PC-9 (cell line): ENCODE measurements around the gene INSYN2A. TPM values are rescaled to one million over a fixed set of nuclear protein-coding genes. Genes with fewer than 3 reads are reported as not detected.

ENCODE experiments used
- BruUV-seq: library from RNA; stranded (reverse); fragments of 400-500 nt; replicated peaks from 2 replicates; lab custom pipeline; 2021; lab: Mats Ljungman, UMichigan
- CTCF ChIA-PET: fragments of 300-600 bp; sonication (Branson Sonifier 250); formaldehyde crosslinking; loops from one replicate; lab custom pipeline; 2022; ENCODE audit warnings: antibody characterized with exemption; lab: Charles Lee
- POLR2A ChIA-PET: fragments of 300-600 bp; sonication (Branson Sonifier 250); formaldehyde crosslinking; loops from one replicate; lab custom pipeline; 2022; ENCODE audit warnings: antibody characterized with exemption; ENCODE audit not compliant: unreplicated experiment; lab: Charles Lee
- DNase-seq, 2 experiments: peaks; one replicate each; pipeline versions ENCODE4 v3.0.0 to v3.0.0-alpha.2; 2015 to 2022; ENCODE audit warnings: mixed read lengths in 1 of 2
- H2AFZ ChIP-seq: fragments of 200-600 bp; sonication (generic); 2 replicates; pipeline ENCODE4 v1.8.1; 2017; ENCODE audit warnings: antibody characterized with exemption
- H3F3A ChIP-seq: fragments of 200-600 bp; sonication (generic); 2 replicates; pipeline ENCODE4 v1.8.1; 2017; ENCODE audit warnings: antibody characterized with exemption, mild to moderate bottlenecking, low read depth; ENCODE audit not compliant: insufficient read depth
- H3K27ac ChIP-seq: fragments of 200-600 bp; sonication (generic); 2 replicates; pipeline ENCODE4 v1.6.1; 2016; ENCODE audit warnings: mixed run types
- H3K27me3 ChIP-seq: fragments of 200-600 bp; sonication (generic); 2 replicates; pipeline ENCODE4 v1.6.1; 2016; ENCODE audit warnings: low read depth, mixed run types; ENCODE audit not compliant: insufficient read depth
- H3K36me3 ChIP-seq: fragments of 200-600 bp; sonication (generic); 2 replicates; pipeline ENCODE4 v1.6.1; 2016; ENCODE audit warnings: low read depth, mixed run types
- H3K4me1 ChIP-seq: fragments of 200-600 bp; sonication (generic); replicated peaks from 2 replicates; pipeline ENCODE4 v1.6.1; 2016; ENCODE audit warnings: mixed run types; ENCODE audit not compliant: insufficient read depth
- H3K4me2 ChIP-seq: fragments of 200-600 bp; sonication (generic); 2 replicates; pipeline ENCODE4 v1.6.1; 2017; ENCODE audit warnings: mixed run types
- H3K4me3 ChIP-seq: fragments of 200-600 bp; sonication (generic); 2 replicates; pipeline ENCODE4 v1.6.1; 2016; ENCODE audit warnings: mixed run types
- H3K79me2 ChIP-seq: fragments of 200-600 bp; sonication (generic); 2 replicates; pipeline ENCODE4 v1.6.1; 2017; ENCODE audit warnings: low read depth, mixed run types
- H3K9me2 ChIP-seq: fragments of 200-600 bp; sonication (generic); 2 replicates; pipeline ENCODE4 v1.8.1; 2017; ENCODE audit warnings: mild to moderate bottlenecking; ENCODE audit not compliant: insufficient read depth
- H3K9me3 ChIP-seq: fragments of 200-600 bp; sonication (generic); 2 replicates; pipeline ENCODE4 v1.8.1; 2016; ENCODE audit warnings: low read depth; ENCODE audit not compliant: insufficient read depth
- H4K20me1 ChIP-seq: fragments of 200-600 bp; sonication (generic); 2 replicates; pipeline ENCODE4 v1.8.1; 2017; ENCODE audit not compliant: insufficient read depth
- EZH2 ChIP-seq: fragments of 200-600 bp; sonication (generic); IDR thresholded peaks from 2 replicates; pipeline ENCODE4 v1.8.0; 2017; ENCODE audit warnings: antibody characterized with exemption, low read depth
- intact Hi-C: fragments of 100-400 bp; cut with micrococcal nuclease; formaldehyde crosslinking; loops from one replicate; pipeline ENCODE4 v1.10.0; 2022; ENCODE audit not compliant: unreplicated experiment
- total RNA-seq: library from RNA; stranded (reverse); gene quantifications from 2 replicates; pipeline ENCODE4 v1.2.3, GENCODE V29; 2021
- TF ChIP-seq, protein P1 (sequence below): fragments of 200-600 bp; sonication (generic); conservative IDR thresholded peaks from 2 replicates; pipeline ENCODE4 v1.6.1; 2017; ENCODE audit warnings: mixed run types, antibody characterized with exemption, mild to moderate bottlenecking, moderate library complexity

INSYN2A gene
- total RNA-seq, 1 experiment from 2014 or later: not detected

DNA sequence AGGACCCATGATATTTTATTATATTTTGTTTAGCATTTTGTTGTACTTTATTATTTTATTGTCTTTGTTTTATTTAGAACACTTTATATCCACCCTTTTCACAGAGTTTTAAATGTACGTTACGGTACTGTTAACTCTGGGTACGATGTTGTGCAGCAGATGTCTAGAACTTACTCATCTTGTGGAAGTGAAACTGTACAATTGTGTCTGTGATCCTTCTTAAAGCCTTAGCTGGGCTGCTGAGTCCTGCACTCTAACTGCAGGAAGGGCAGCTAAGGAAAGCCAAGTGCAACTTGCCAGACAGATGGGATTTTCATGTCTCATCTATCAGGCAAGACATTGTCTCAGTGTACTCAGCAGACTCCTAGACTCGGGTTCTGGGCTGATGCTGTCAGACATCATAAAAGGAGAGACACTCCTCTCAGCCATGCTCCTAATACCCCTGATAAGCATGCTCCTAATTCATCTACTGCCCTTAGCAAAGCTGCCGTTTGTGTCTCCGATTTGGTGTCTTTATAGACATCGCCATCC is 14.6 kb upstream of the INSYN2A start:
- Histone ChIP-seq H3K4me1 (no peaks in the 10 kb centered on the region), H3K27me3 (no peaks in the 10 kb centered on the region), H3K9me3 (no peaks in the 10 kb centered on the region), H3K9me2 (no peaks in the 10 kb centered on the region), H4K20me1 (no peaks in the 10 kb centered on the region), H3K4me2 (no peak overlapping the region), H3K36me3 (no peaks in the 10 kb centered on the region), H3K79me2 (no peaks in the 10 kb centered on the region), H3F3A (no peaks in the 10 kb centered on the region), H2AFZ (no peak overlapping the region), H3K4me3 (no peak overlapping the region), H3K27ac (no peak overlapping the region)
- intact Hi-C loops: no loop called here
- POLR2A ChIA-PET: no interaction called here
- BruUV-seq: no TSS peak
- CTCF ChIA-PET: no interaction called here
- no peak for TF ChIP-seq EZH2
- no peak for DNase-seq

DNA sequence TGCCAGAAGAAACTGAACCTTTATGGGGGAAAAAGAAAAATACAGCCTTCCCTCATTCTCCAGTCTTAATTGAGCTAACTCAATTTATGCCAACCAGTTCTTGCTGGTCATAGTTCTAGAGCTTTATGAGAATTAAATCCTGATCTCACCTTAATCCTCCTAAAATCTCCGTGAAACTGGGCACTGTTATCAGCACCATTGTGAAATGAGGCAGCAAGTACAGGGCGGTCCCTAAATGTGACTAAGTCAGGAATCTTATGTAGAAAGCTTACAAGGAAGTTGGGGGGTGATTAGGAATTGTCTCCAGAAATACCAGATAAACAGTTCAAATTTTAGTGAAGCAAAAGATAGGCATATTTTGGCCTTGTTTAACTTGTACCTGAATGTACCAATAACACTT is 10.7 kb upstream of the INSYN2A start:
- ChIA-PET CTCF (no interaction called here), POLR2A (no interaction called here)
- BruUV-seq: no TSS peak
- no peaks in the 10 kb centered on the region for H3F3A ChIP-seq
- no peaks in the 10 kb centered on the region for H3K27me3 ChIP-seq
- H3K9me2 ChIP-seq: no peaks in the 10 kb centered on the region
- H3K9me3 ChIP-seq: no peaks in the 10 kb centered on the region
- H3K4me1 ChIP-seq: no peaks in the 10 kb centered on the region
- intact Hi-C loops: no loop called here
- no peak for DNase-seq
- no peaks in the 10 kb centered on the region for H3K36me3 ChIP-seq
- no peak overlapping the region for H3K4me3 ChIP-seq
- H3K79me2 ChIP-seq: no peaks in the 10 kb centered on the region
- TF ChIP-seq, protein P1, sequence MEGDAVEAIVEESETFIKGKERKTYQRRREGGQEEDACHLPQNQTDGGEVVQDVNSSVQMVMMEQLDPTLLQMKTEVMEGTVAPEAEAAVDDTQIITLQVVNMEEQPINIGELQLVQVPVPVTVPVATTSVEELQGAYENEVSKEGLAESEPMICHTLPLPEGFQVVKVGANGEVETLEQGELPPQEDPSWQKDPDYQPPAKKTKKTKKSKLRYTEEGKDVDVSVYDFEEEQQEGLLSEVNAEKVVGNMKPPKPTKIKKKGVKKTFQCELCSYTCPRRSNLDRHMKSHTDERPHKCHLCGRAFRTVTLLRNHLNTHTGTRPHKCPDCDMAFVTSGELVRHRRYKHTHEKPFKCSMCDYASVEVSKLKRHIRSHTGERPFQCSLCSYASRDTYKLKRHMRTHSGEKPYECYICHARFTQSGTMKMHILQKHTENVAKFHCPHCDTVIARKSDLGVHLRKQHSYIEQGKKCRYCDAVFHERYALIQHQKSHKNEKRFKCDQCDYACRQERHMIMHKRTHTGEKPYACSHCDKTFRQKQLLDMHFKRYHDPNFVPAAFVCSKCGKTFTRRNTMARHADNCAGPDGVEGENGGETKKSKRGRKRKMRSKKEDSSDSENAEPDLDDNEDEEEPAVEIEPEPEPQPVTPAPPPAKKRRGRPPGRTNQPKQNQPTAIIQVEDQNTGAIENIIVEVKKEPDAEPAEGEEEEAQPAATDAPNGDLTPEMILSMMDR: no peak
- TF ChIP-seq EZH2: no peak
- H3K4me2 ChIP-seq: no peak overlapping the region
- no peaks in the 10 kb centered on the region for H4K20me1 ChIP-seq
- H3K27ac ChIP-seq: no peak overlapping the region
- H2AFZ ChIP-seq: no peak overlapping the region

DNA sequence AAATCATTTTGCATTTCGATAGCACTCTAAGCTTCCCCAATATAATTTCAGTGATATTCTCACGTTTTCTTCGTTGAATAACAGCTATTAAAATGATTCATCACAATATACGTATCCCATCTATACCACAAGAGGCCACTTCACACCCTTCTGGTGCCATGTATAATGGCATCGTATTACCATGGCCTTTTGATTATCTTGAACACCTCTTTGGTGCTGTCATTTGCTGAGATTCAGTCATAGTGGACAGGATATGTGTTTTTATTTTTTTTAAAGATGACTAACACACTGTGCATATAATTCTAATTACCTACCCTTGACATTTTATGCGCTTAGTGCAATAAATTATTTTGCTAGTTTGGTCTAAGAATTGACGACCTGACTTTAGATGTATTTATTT is 6.7 kb upstream of the INSYN2A start:
- H3K4me2 ChIP-seq: no peak overlapping the region
- no peaks in the 10 kb centered on the region for H3K9me3 ChIP-seq
- CTCF ChIA-PET: no interaction called here
- no peak for DNase-seq
- no peaks in the 10 kb centered on the region for H3K9me2 ChIP-seq
- no peak overlapping the region for H3K4me3 ChIP-seq
- TF ChIP-seq EZH2: no peak
- TF ChIP-seq, protein P1: no peak
- H3F3A ChIP-seq: no peaks in the 10 kb centered on the region
- BruUV-seq: no TSS peak
- no peaks in the 10 kb centered on the region for H3K27me3 ChIP-seq
- POLR2A ChIA-PET: no interaction called here
- intact Hi-C loops: no loop called here
- H3K27ac ChIP-seq: no peak overlapping the region
- no peaks in the 10 kb centered on the region for H3K36me3 ChIP-seq
- no peak overlapping the region for H2AFZ ChIP-seq
- no peaks in the 10 kb centered on the region for H4K20me1 ChIP-seq
- no peaks in the 10 kb centered on the region for H3K4me1 ChIP-seq
- H3K79me2 ChIP-seq: no peaks in the 10 kb centered on the region

DNA sequence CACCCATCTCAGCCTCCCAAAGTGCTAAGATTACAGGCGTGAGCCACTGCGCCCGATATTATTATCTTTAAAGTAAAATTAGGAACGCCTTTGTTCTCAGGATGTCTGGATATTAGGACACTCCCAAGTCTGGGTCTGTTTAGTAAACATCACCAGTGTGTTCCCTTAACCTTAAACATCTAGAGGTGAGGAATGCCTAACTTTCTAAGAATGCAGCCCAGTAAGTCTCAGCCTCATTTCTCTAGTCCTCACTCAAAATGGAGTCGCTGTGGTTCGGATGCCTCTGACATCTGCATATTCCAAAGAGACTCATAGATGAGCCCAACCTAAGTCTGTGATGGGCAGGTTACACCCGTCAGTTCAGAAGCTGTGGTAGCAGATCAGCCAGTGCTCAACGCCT is 4.3 kb upstream of the INSYN2A start:
- Histone ChIP-seq H3F3A (no peaks in the 10 kb centered on the region), H3K27ac (no peak overlapping the region), H2AFZ (no peak overlapping the region), H3K9me3 (no peaks in the 10 kb centered on the region), H3K79me2 (no peaks in the 10 kb centered on the region), H4K20me1 (no peaks in the 10 kb centered on the region), H3K36me3 (no peaks in the 10 kb centered on the region), H3K4me1 (no peaks in the 10 kb centered on the region), H3K9me2 (no peaks in the 10 kb centered on the region), H3K4me2 (no peak overlapping the region), H3K4me3 (no peak overlapping the region), H3K27me3 (no peaks in the 10 kb centered on the region)
- no peak for DNase-seq
- POLR2A ChIA-PET: interaction anchor here (0.6 kb wide), 1 partner anchor 9 kb away, joined by 4 read pairs; no protein-coding TSS in a partner anchor
- CTCF ChIA-PET: no interaction called here
- BruUV-seq: no TSS peak
- no peak for TF ChIP-seq EZH2
- TF ChIP-seq, protein P1: no peak
- intact Hi-C loops: no loop called here
